GM19395 (cell line): ENCODE results near the gene CCT2.

Experiments
- ATAC-seq: cut with Tn5 transposase; IDR thresholded peaks from one replicate; pipeline ENCODE4 v1.9.1; 2021; ENCODE audit warnings: mild to moderate bottlenecking, moderate library complexity; ENCODE audit not compliant: unreplicated experiment

Gene CCT2

DNA sequence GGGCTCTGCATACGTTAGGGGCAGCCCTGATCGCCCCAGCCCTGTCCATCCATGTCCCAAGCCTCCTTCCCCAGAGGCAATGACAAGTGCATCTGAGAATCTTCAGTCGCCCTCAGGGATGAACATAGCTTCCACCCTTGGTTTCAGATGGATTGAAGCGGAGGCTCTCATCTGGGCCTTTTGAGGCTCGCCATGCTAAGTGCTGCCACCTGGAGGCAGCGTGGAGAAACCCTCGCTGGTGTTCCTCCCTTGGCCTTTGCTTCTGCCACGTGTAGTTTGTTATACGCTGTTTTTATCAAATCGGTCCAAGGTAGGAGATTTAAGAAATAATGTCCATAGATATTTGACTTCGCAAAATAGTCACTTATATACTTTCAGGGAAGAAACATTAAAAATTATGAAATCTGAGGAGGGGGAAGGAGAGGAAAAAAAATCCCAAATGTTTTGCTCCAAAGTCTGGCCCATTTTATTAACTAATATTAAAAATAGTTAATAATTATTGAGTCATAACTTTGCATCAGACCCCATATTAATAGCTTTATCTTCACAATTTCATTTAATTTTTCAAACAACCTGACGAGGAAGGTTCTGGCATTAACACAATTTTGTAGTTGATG is 54.2 kb downstream of the CCT2 start:
- ATAC-seq = peak; percentile 91

GRCh38 chr12:69641546-69641945 is 56.3 kb downstream of the CCT2 start:
- ATAC-seq = no peak

DNA sequence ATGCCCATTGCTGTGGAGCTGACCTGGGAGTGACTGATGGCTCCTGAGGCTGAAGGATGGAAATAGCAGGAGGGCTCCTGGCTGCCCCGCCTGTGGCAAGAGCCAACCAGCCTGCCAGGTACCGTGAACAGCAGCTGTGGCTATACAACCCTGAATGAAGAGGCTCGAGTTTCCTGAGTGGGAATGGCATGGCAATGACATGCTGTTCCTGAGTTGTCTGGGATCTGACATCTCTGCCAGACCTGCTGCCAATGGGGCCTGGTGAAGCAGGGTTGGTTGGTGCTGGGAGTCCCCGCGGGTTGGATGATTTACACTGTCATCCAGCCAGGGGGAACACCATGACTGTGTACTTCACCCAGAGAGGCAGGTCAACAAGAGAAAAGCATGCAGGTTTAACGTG is 57.3 kb downstream of the CCT2 start:
- no peak for ATAC-seq

DNA sequence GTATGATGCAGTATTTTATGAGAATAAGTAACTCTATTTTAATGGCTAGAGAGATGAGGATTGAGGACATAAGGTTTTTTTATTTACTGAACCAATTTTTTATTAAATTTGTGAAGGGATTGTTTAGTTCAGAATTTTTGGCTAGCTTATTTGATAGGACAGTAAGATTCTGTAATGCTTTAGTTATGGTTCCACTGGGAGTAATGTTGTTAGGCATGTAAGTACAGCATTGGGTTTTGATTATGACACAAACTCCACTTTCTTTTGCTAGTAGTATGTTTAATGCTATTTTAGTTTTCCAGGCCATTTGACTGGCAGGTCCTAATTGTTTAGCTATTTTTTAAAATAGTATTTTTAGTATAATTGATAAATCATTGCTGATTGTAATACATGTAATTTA is 59.3 kb downstream of the CCT2 start:
- ATAC-seq = no peak

DNA sequence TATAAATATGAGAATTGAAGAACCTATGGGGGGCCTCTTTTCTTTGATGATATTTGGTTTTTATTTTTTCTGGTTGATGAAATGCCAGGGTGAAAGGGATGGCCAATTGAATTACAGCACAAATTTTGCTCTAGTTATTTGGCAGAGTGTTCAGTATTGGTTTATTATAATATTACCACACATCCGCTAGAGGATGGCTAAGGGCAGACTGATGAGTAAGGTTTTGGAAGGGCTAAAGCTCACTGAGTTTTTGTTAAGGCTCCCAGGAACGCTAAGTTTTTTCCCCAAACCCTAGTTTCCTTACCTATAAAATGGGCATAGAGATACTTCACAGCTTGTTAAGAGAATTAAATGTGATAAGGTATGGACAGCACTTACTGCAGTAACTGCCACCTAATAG is 59.8 kb downstream of the CCT2 start:
- no peak for ATAC-seq

- ATAC-seq = no peak
Measured at GRCh38 chr12:69647178-69647577, 61.9 kb downstream of the CCT2 start.

DNA sequence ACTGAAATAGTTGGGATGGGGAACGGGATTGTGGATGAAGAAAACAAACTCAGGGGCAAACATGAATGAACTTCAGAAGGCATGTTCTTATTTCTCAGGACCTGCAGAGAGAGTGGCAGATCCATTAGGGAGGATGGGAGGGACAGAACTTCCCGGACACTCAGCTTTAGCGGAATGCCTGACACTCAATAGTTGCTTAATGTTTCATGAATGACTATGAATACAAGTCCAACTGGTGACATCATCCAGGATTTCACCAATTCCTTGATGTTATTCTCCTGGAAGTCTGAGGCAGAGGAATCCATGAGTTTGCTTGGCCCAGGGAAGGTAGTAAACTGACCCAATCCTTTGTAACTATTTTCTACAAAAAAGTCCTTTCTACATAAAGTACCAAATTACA is 63.2 kb downstream of the CCT2 start:
- ATAC-seq = no peak

- ATAC-seq = no peak
Measured at GRCh38 chr12:69649529-69649928, 64.3 kb downstream of the CCT2 start.
